ENCODE data around the gene MAGEF1.

Gene MAGEF1

GRCh38 chr3:184737063-184737462 is 25.2 kb upstream of the MAGEF1 start:
- Histone ChIP-seq H3F3A (ENCODE audit: insufficient read depth, low read length) (no peaks in the 10 kb centered on the region), H3K4me2 (ENCODE audit: low read length) (no peak overlapping the region)

GRCh38 chr3:184734903-184735701 is 23.2 kb upstream of the MAGEF1 start:
- H3K79me2 ChIP-seq (ENCODE audit: insufficient read depth, low read length), result no peaks in the 10 kb centered on the region
- no peaks in the 10 kb centered on the region for H3K36me3 ChIP-seq (ENCODE audit: insufficient read depth, low read length)
- H4K20me1 ChIP-seq (ENCODE audit: insufficient read depth, low read length), result 0 out of 2 replicates have a peak, but pooled peaks cover 2% of the 10 kb centered on the region
- H3K9ac ChIP-seq (ENCODE audit: low read length), result no peak overlapping the region
- TF ChIP-seq, protein P1, sequence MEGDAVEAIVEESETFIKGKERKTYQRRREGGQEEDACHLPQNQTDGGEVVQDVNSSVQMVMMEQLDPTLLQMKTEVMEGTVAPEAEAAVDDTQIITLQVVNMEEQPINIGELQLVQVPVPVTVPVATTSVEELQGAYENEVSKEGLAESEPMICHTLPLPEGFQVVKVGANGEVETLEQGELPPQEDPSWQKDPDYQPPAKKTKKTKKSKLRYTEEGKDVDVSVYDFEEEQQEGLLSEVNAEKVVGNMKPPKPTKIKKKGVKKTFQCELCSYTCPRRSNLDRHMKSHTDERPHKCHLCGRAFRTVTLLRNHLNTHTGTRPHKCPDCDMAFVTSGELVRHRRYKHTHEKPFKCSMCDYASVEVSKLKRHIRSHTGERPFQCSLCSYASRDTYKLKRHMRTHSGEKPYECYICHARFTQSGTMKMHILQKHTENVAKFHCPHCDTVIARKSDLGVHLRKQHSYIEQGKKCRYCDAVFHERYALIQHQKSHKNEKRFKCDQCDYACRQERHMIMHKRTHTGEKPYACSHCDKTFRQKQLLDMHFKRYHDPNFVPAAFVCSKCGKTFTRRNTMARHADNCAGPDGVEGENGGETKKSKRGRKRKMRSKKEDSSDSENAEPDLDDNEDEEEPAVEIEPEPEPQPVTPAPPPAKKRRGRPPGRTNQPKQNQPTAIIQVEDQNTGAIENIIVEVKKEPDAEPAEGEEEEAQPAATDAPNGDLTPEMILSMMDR (IDR thresholded peaks at IDR 0.05; ENCODE audit: low read length), result no peak
- TF ChIP-seq EZH2 (IDR thresholded peaks at IDR 0.05; ENCODE audit: borderline replicate concordance, low read length), result no peak
- no peaks in the 10 kb centered on the region for H3K9me3 ChIP-seq (ENCODE audit: low read length)
- no peak overlapping the region for H3K4me2 ChIP-seq (ENCODE audit: low read length)
- H3K27ac ChIP-seq (ENCODE audit: low read depth, low read length, poor library complexity, severe bottlenecking), result no peak overlapping the region
- no peak overlapping the region for H3K4me3 ChIP-seq (ENCODE audit: low read depth, low read length, poor library complexity, severe bottlenecking)
- H3K27me3 ChIP-seq (ENCODE audit: insufficient read depth, low read length), result no peaks in the 10 kb centered on the region
- H3K9me2 ChIP-seq (ENCODE audit: low read depth, low read length), result no peaks in the 10 kb centered on the region
- no peaks in the 10 kb centered on the region for H3K4me1 ChIP-seq (ENCODE audit: insufficient read depth, low read length, severe bottlenecking)
- no peak overlapping the region for H2AFZ ChIP-seq (ENCODE audit: low read length)
- H3F3A ChIP-seq (ENCODE audit: insufficient read depth, low read length), result no peaks in the 10 kb centered on the region

More at GRCh38 chr3:184737063-184737462, 25.2 kb upstream of the MAGEF1 start:
- Histone ChIP-seq H3K4me3 (ENCODE audit: low read depth, low read length, poor library complexity, severe bottlenecking) (no peak overlapping the region), H3K9me2 (ENCODE audit: low read depth, low read length) (no peaks in the 10 kb centered on the region), H3K27me3 (ENCODE audit: insufficient read depth, low read length) (no peaks in the 10 kb centered on the region), H3K9ac (ENCODE audit: low read length) (no peak overlapping the region), H3K36me3 (ENCODE audit: insufficient read depth, low read length) (no peaks in the 10 kb centered on the region), H3K4me1 (ENCODE audit: insufficient read depth, low read length, severe bottlenecking) (no peaks in the 10 kb centered on the region), H4K20me1 (ENCODE audit: insufficient read depth, low read length) (0 out of 2 replicates have a peak, but pooled peaks cover 2% of the 10 kb centered on the region), H2AFZ (ENCODE audit: low read length) (no peak overlapping the region), H3K27ac (ENCODE audit: low read depth, low read length, poor library complexity, severe bottlenecking) (no peak overlapping the region), H3K79me2 (ENCODE audit: insufficient read depth, low read length) (no peaks in the 10 kb centered on the region), H3K9me3 (ENCODE audit: low read length) (no peaks in the 10 kb centered on the region)
- no peak for TF ChIP-seq EZH2 (IDR thresholded peaks at IDR 0.05; ENCODE audit: borderline replicate concordance, low read length)
- TF ChIP-seq, protein P1 (IDR thresholded peaks at IDR 0.05; ENCODE audit: low read length), result no peak

DNA sequence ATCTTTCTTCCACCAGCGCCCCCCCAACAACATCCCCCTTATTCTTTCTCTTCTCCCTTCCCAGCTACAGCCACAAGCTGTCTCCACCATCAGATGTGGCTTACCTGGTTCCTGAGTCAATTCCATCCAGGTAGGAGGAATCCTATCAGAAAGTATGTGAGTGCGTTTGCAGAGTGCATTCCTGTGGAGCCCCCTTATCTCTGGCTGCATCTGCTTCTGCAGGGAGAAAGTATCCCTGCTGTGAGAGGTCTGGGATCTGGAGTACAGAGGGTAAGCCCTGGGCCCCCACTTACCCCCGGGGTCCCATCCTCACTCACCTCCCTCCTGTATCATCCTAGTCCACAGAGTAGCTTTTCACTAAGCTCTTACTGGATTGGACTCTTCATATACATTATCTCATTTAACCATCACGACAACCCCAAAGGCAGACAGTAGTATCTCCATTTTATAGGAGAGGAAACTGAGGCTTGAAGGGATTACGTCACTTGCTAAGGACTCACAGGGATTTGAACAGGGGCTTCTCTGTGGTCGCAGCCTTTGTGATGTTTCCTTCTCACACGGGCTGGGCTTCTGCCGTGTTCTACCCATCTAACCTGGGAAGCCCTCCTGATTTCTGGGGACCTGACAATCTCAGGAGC is 22.2 kb upstream of the MAGEF1 start:
- Histone ChIP-seq H3K27ac (ENCODE audit: low read depth, low read length, poor library complexity, severe bottlenecking) (no peak overlapping the region), H3K4me2 (ENCODE audit: low read length) (no peak overlapping the region), H3F3A (ENCODE audit: insufficient read depth, low read length) (no peaks in the 10 kb centered on the region), H3K27me3 (ENCODE audit: insufficient read depth, low read length) (no peaks in the 10 kb centered on the region), H3K36me3 (ENCODE audit: insufficient read depth, low read length) (no peaks in the 10 kb centered on the region), H3K9me3 (ENCODE audit: low read length) (no peaks in the 10 kb centered on the region), H2AFZ (ENCODE audit: low read length) (no peak overlapping the region), H3K9ac (ENCODE audit: low read length) (no peak overlapping the region), H3K4me3 (ENCODE audit: low read depth, low read length, poor library complexity, severe bottlenecking) (no peak overlapping the region), H3K4me1 (ENCODE audit: insufficient read depth, low read length, severe bottlenecking) (no peaks in the 10 kb centered on the region), H3K9me2 (ENCODE audit: low read depth, low read length) (no peaks in the 10 kb centered on the region), H3K79me2 (ENCODE audit: insufficient read depth, low read length) (no peaks in the 10 kb centered on the region), H4K20me1 (ENCODE audit: insufficient read depth, low read length) (no peaks in the 10 kb centered on the region)
- TF ChIP-seq, protein P1 (IDR thresholded peaks at IDR 0.05; ENCODE audit: low read length), result no peak

Measured in OCI-LY1 (cell line).